HCT116 (cell line): ENCODE data around the gene CPT1A. TPM values are rescaled to one million over a fixed set of nuclear protein-coding genes. Genes with fewer than 3 reads are reported as not detected.

Source experiments
- ATAC-seq: fragments of 200-7000 bp; cut with Tn5 transposase; 2 replicates; pipeline ENCODE4 v1.9.1; 2020; ENCODE audit warnings: mild to moderate bottlenecking, moderate library complexity
- BruUV-seq: library from RNA; stranded (reverse); fragments of 400-500 nt; replicated peaks from 2 replicates; lab custom pipeline; 2021; lab: Mats Ljungman, UMichigan
- CTCF ChIA-PET: fragments of 300-600 bp; sonication (Branson Sonifier 250); formaldehyde crosslinking; loops from one replicate; lab custom pipeline; 2021; ENCODE audit warnings: antibody characterized with exemption; lab: Charles Lee
- POLR2A ChIA-PET: fragments of 300-600, 350-600 bp; sonication (Branson Sonifier 250); formaldehyde crosslinking; loops from one replicate; lab custom pipeline; 2021; ENCODE audit warnings: antibody characterized with exemption; lab: Charles Lee
- RAD21 ChIA-PET, 2 experiments: fragments of 300-600 bp; sonication (Branson Sonifier 250); formaldehyde crosslinking; loops; one replicate each; lab custom pipeline; 2023; ENCODE audit warnings: low total read pairs in 2 of 2; ENCODE audit not compliant: uncharacterized antibody in 2 of 2, unreplicated experiment in 2 of 2, low non-redundant PET in 1 of 2; lab: Charles Lee
- DNase-seq: peaks from one replicate; pipeline ENCODE4 v3.0.0-alpha.2; 2010; ENCODE audit warnings: low read depth, low spot score
- H2AFZ ChIP-seq: fragments of 200-600 bp; shearing (Covaris generic), sonication (generic); 2 replicates; pipeline ENCODE4 v1.6.1; 2017; ENCODE audit warnings: low read depth, mixed run types, mixed read lengths, antibody characterized with exemption, low read length; ENCODE audit not compliant: poor library complexity, severe bottlenecking
- H3K27ac ChIP-seq: 2 replicates; pipeline ENCODE4 v1.5.1; 2012; ENCODE audit warnings: low read depth, low read length
- H3K27me3 ChIP-seq: fragments of 200-600 bp; sonication (generic); 2 replicates; pipeline ENCODE4 v1.6.1; 2016; ENCODE audit warnings: mixed run types, low read length, mixed read lengths; ENCODE audit not compliant: insufficient read depth
- H3K36me3 ChIP-seq, 2 experiments: fragments of 200-500 bp in 1 of 2; fragments of 200-600 bp in 1 of 2; sonication (Bioruptor generic) in 1 of 2; sonication (generic) in 1 of 2; 2 replicates each; pipeline versions ENCODE4 v1.5.1 to v1.6.1; 2014 to 2016; ENCODE audit warnings: low read length in 2 of 2, inconsistent platforms in 1 of 2, mixed read lengths in 1 of 2, mixed run types in 1 of 2; ENCODE audit not compliant: insufficient read depth in 2 of 2, control insufficient read depth in 1 of 2
- H3K4me1 ChIP-seq, 2 experiments: fragments of 200-600 bp in 1 of 2; sonication (generic) in 1 of 2; 2 replicates each; pipeline versions ENCODE4 v1.5.1 to v1.6.1; 2012 to 2017; ENCODE audit warnings: low read length in 2 of 2, inconsistent platforms in 1 of 2, mild to moderate bottlenecking in 1 of 2, mixed read lengths in 1 of 2, mixed run types in 1 of 2, moderate library complexity in 1 of 2; ENCODE audit not compliant: insufficient read depth in 2 of 2, control insufficient read depth in 1 of 2
- H3K4me2 ChIP-seq: fragments of 200-600 bp; sonication (generic); 2 replicates; pipeline ENCODE4 v1.6.1; 2017; ENCODE audit warnings: mixed run types, low read length, mixed read lengths
- H3K4me3 ChIP-seq, 2 experiments: fragments of 200-600 bp in 1 of 2; sonication (generic) in 1 of 2; replicated peaks in 1 of 2; 2 replicates each; pipeline ENCODE4 v1.5.1; 2011 to 2016; ENCODE audit warnings: low read length in 2 of 2, control low read depth in 1 of 2, low read depth in 1 of 2, mild to moderate bottlenecking in 1 of 2, mixed read lengths in 1 of 2, mixed run types in 1 of 2
- H3K79me2 ChIP-seq: fragments of 200-600 bp; sonication (generic); 2 replicates; pipeline ENCODE4 v1.6.1; 2017; ENCODE audit warnings: mild to moderate bottlenecking, mixed run types, low read length, moderate library complexity, mixed read lengths; ENCODE audit not compliant: insufficient read depth
- H3K9ac ChIP-seq: fragments of 200-600 bp; sonication (generic); 2 replicates; pipeline ENCODE4 v1.6.1; 2016; ENCODE audit warnings: low read length, mixed read lengths
- H3K9me2 ChIP-seq: fragments of 200-600 bp; sonication (generic), shearing (Covaris generic); 2 replicates; pipeline ENCODE4 v1.6.1; 2017; ENCODE audit warnings: mixed run types, mild to moderate bottlenecking, moderate library complexity; ENCODE audit not compliant: insufficient read depth
- H3K9me3 ChIP-seq, 2 experiments: fragments of 200-500 bp in 1 of 2; fragments of 200-600 bp in 1 of 2; sonication (Bioruptor generic) in 1 of 2; sonication (generic) in 1 of 2; 2 replicates each; pipeline ENCODE4 v1.6.1; 2014 to 2017; ENCODE audit warnings: low read length in 2 of 2, mixed read lengths in 2 of 2, inconsistent platforms in 1 of 2, low read depth in 1 of 2, mild to moderate bottlenecking in 1 of 2, mixed run types in 1 of 2, moderate library complexity in 1 of 2; ENCODE audit not compliant: control insufficient read depth in 1 of 2, insufficient read depth in 1 of 2
- H4K20me1 ChIP-seq: fragments of 200-600 bp; sonication (generic), shearing (Covaris generic); 2 replicates; pipeline ENCODE4 v1.6.1; 2017; ENCODE audit warnings: mixed run types, mild to moderate bottlenecking, moderate library complexity; ENCODE audit not compliant: insufficient read depth
- ATF3 ChIP-seq: IDR thresholded peaks from 2 replicates; pipeline ENCODE4 v1.6.1; 2012
- CEBPB ChIP-seq: IDR thresholded peaks from 2 replicates; pipeline ENCODE4 v1.6.1; 2012; ENCODE audit warnings: low read depth
- CTCF ChIP-seq, 3 experiments: fragments of 200-600 bp in 1 of 3; sonication (generic) in 1 of 3; IDR thresholded peaks in 2 of 3; conservative IDR thresholded peaks in 1 of 3; 2 replicates each; pipeline ENCODE4 v1.5.1; 2012 to 2017; ENCODE audit warnings: low read depth in 2 of 3, low read length in 2 of 3, antibody characterized with exemption in 1 of 3, borderline replicate concordance in 1 of 3, control low read depth in 1 of 3, mild to moderate bottlenecking in 1 of 3, mixed read lengths in 1 of 3, mixed run types in 1 of 3, moderate library complexity in 1 of 3; ENCODE audit not compliant: insufficient read depth in 1 of 3
- EGR1 ChIP-seq: IDR thresholded peaks from 2 replicates; pipeline ENCODE4 v1.6.1; 2012; ENCODE audit warnings: low read depth
- ELF1 ChIP-seq: IDR thresholded peaks from 2 replicates; pipeline ENCODE4 v1.6.1; 2012; ENCODE audit warnings: low read depth, borderline replicate concordance
- EZH2 ChIP-seq: fragments of 200-600 bp; sonication (generic); IDR thresholded peaks from 2 replicates; pipeline ENCODE4 v1.6.1; 2017; ENCODE audit warnings: antibody characterized with exemption, mixed run types
- EZH2phosphoT487 ChIP-seq: fragments of 200-600 bp; IDR thresholded peaks from 2 replicates; pipeline ENCODE4 v1.6.1; 2018; ENCODE audit warnings: antibody characterized with exemption, borderline replicate concordance
- FOSL1 ChIP-seq: IDR thresholded peaks from 2 replicates; pipeline ENCODE4 v1.6.1; 2012; ENCODE audit warnings: low read depth
- POLR2A ChIP-seq: IDR thresholded peaks from 2 replicates; pipeline ENCODE4 v1.7.0; 2011; ENCODE audit warnings: borderline replicate concordance; ENCODE audit not compliant: insufficient read depth, insufficient read length; ENCODE audit errors: extremely low read depth
- POLR2AphosphoS5 ChIP-seq: IDR thresholded peaks from 2 replicates; pipeline ENCODE4 v1.6.1; 2011; ENCODE audit warnings: mild to moderate bottlenecking, low read depth, low read length, moderate library complexity
- RAD21 ChIP-seq: IDR thresholded peaks from 2 replicates; pipeline ENCODE4 v1.6.1; 2012; ENCODE audit warnings: low read depth, mild to moderate bottlenecking
- REST ChIP-seq: IDR thresholded peaks from 2 replicates; pipeline ENCODE4 v1.6.1; 2012; ENCODE audit warnings: low read depth
- SIN3A ChIP-seq: IDR thresholded peaks from 2 replicates; pipeline ENCODE4 v1.6.1; 2012; ENCODE audit warnings: low read depth
- SP1 ChIP-seq: IDR thresholded peaks from 2 replicates; pipeline ENCODE4 v1.6.1; 2012; ENCODE audit warnings: low read depth
- SRF ChIP-seq: IDR thresholded peaks from 2 replicates; pipeline ENCODE4 v1.6.1; 2012; ENCODE audit warnings: low read depth
- YY1 ChIP-seq: IDR thresholded peaks from 2 replicates; pipeline ENCODE4 v1.6.1; 2011; ENCODE audit warnings: low read length, low read depth, moderate library complexity, mild to moderate bottlenecking; ENCODE audit not compliant: insufficient replicate concordance; ENCODE audit errors: extremely low read depth
- ZBTB33 ChIP-seq: IDR thresholded peaks from 2 replicates; pipeline ENCODE4 v1.6.1; 2011; ENCODE audit warnings: mild to moderate bottlenecking, low read length, moderate library complexity; ENCODE audit not compliant: insufficient replicate concordance; ENCODE audit errors: extremely low read depth
- ZFX ChIP-seq: fragments of 450-650 bp; IDR thresholded peaks from 2 replicates; pipeline ENCODE4 v1.6.1; 2017
- ZNF274 ChIP-seq: fragments of 200-500 bp; sonication (Bioruptor generic); IDR thresholded peaks from 2 replicates; pipeline ENCODE4 v1.6.1; 2014; ENCODE audit warnings: mild to moderate bottlenecking, low read depth, low read length, inconsistent platforms
- intact Hi-C: fragments of 100-400 bp; cut with micrococcal nuclease; formaldehyde crosslinking; loops from 2 replicates; pipeline ENCODE4 v1.10.0; 2022
- total RNA-seq: library from RNA; stranded (reverse); gene quantifications from one replicate; pipeline ENCODE4 v1.2.1, GENCODE V29; 2021; ENCODE audit not compliant: unreplicated experiment

CPT1A gene
- total RNA-seq, 1 experiment from 2014 or later = 54.4 TPM

- CTCF ChIA-PET = no interaction called here
- Histone ChIP-seq H4K20me1 (no peaks in the 10 kb centered on the region), H3K9ac (no peak overlapping the region), H3K4me1 (peaks cover 5 to 15% of the 10 kb centered on the region in 2 experiments; a peak in 3 of 4 replicates), H3K9me3 (no peaks in the 10 kb centered on the region), H2AFZ (no peak overlapping the region), H3K27ac (no peak overlapping the region), H3K4me2 (peak overlapping the region; percentile 18; the same call in 1 of the 2 replicates), H3K27me3 (no peaks in the 10 kb centered on the region), H3K9me2 (no peaks in the 10 kb centered on the region), H3K36me3 (no peaks in the 10 kb centered on the region), H3K79me2 (no peaks in the 10 kb centered on the region), H3K4me3 (no peak overlapping the region)
- no TSS peak for BruUV-seq
- intact Hi-C loops = no loop called here
- TF ChIP-seq YY1 (no peak), POLR2AphosphoS5 (no peak), SP1 (no peak), EZH2 (no peak), SRF (no peak), FOSL1 (no peak), EZH2phosphoT487 (no peak), ZNF274 (no peak), ELF1 (no peak), CTCF (IDR thresholded peaks at IDR 0.05 in 2 of 3, conservative IDR thresholded peaks at IDR 0.05 in 1 of 3; ENCODE audit: borderline replicate concordance in 1 of 3, insufficient read depth in 1 of 3, low read depth in 2 of 3, low read length in 2 of 3) (no peak), ZBTB33 (no peak), RAD21 (no peak), ATF3 (no peak), REST (no peak), ZFX (no peak), POLR2A (no peak), CEBPB (no peak), SIN3A (no peak), EGR1 (no peak)
- DNase-seq = no peak
- POLR2A ChIA-PET = no interaction called here
- RAD21 ChIA-PET = no interaction called here
- ATAC-seq = peak; percentile 54
Measured at GRCh38 chr11:68857037-68857586, 15.4 kb upstream of the CPT1A start.
